ENCODE data around the gene SPIRE1. TPM values are rescaled to one million over a fixed set of nuclear protein-coding genes. Genes with fewer than 3 reads are reported as not detected.
"Not testable (repeated sequence)": the region's sequence is repeated elsewhere in the genome, so short reads cannot be mapped to it uniquely, and the experiment has no call there.

The SPIRE1 gene
- polyA plus RNA-seq, 2 donors, result 4.7 to 5.0 TPM

GRCh38 chr18:12543697-12544096 lies 114.2 kb downstream of the SPIRE1 start:
- H3K36me3 ChIP-seq (ENCODE audit: control insufficient read depth in 2 of 2, insufficient read depth in 2 of 2, low read length in 1 of 2), result no peaks in the 10 kb centered on the region
- H3K4me3 ChIP-seq (ENCODE audit: low read depth in 1 of 2, low read length in 2 of 2), result no peak overlapping the region
- no peaks in the 10 kb centered on the region for H3K27me3 ChIP-seq (ENCODE audit: control insufficient read depth in 1 of 2, insufficient read depth in 2 of 2, low read length in 2 of 2)
- no peaks in the 10 kb centered on the region for H3K4me1 ChIP-seq (ENCODE audit: control insufficient read depth in 2 of 2, insufficient read depth in 2 of 2, low read length in 1 of 2)
- H3K27ac ChIP-seq (ENCODE audit: low read depth in 2 of 2, low read length in 1 of 2), result no peak overlapping the region
- H3K9me3 ChIP-seq (ENCODE audit: control insufficient read depth in 2 of 2, insufficient read depth in 1 of 2, low read depth in 1 of 2, low read length in 1 of 2), result no peaks in the 10 kb centered on the region
- 59 to 66% methylated on average over 3 of the region's 3 CpGs for WGBS, 2 donors

GRCh38 chr18:12540751-12541150 lies 117.2 kb downstream of the SPIRE1 start:
- Histone ChIP-seq H3K9me3 (ENCODE audit: control insufficient read depth in 2 of 2, insufficient read depth in 1 of 2, low read depth in 1 of 2, low read length in 1 of 2) (no peaks in the 10 kb centered on the region), H3K36me3 (ENCODE audit: control insufficient read depth in 2 of 2, insufficient read depth in 2 of 2, low read length in 1 of 2) (no peaks in the 10 kb centered on the region), H3K4me1 (ENCODE audit: control insufficient read depth in 2 of 2, insufficient read depth in 2 of 2, low read length in 1 of 2) (no peaks in the 10 kb centered on the region), H3K4me3 (ENCODE audit: low read depth in 1 of 2, low read length in 2 of 2) (no peak overlapping the region), H3K27ac (ENCODE audit: low read depth in 2 of 2, low read length in 1 of 2) (peak overlapping the region in 1 of 2 donors; percentile 10), H3K27me3 (ENCODE audit: control insufficient read depth in 1 of 2, insufficient read depth in 2 of 2, low read length in 2 of 2) (no peaks in the 10 kb centered on the region)
- WGBS, 2 donors, result 72 to 82% methylated on average over 2 of the region's 2 CpGs

GRCh38 chr18:12539158-12539557 lies 118.7 kb downstream of the SPIRE1 start:
- H3K27ac ChIP-seq (ENCODE audit: low read depth in 2 of 2, low read length in 1 of 2); H3K9me3 ChIP-seq (ENCODE audit: control insufficient read depth in 2 of 2, insufficient read depth in 1 of 2, low read depth in 1 of 2, low read length in 1 of 2); H3K27me3 ChIP-seq (ENCODE audit: control insufficient read depth in 1 of 2, insufficient read depth in 2 of 2, low read length in 2 of 2); H3K4me3 ChIP-seq (ENCODE audit: low read depth in 1 of 2, low read length in 2 of 2); H3K36me3 ChIP-seq (ENCODE audit: control insufficient read depth in 2 of 2, insufficient read depth in 2 of 2, low read length in 1 of 2); H3K4me1 ChIP-seq (ENCODE audit: control insufficient read depth in 2 of 2, insufficient read depth in 2 of 2, low read length in 1 of 2): not testable (repeated sequence)
- 89 to 90% methylated on average over 4 of the region's 4 CpGs for WGBS, 2 donors

GRCh38 chr18:12534820-12535219 lies 123.1 kb downstream of the SPIRE1 start:
- H3K27me3 ChIP-seq (ENCODE audit: control insufficient read depth in 1 of 2, insufficient read depth in 2 of 2, low read length in 2 of 2), result no peaks in the 10 kb centered on the region
- no peaks in the 10 kb centered on the region for H3K9me3 ChIP-seq (ENCODE audit: control insufficient read depth in 2 of 2, insufficient read depth in 1 of 2, low read depth in 1 of 2, low read length in 1 of 2)
- H3K4me1 ChIP-seq (ENCODE audit: control insufficient read depth in 2 of 2, insufficient read depth in 2 of 2, low read length in 1 of 2), result no peaks in the 10 kb centered on the region
- no peaks in the 10 kb centered on the region for H3K36me3 ChIP-seq (ENCODE audit: control insufficient read depth in 2 of 2, insufficient read depth in 2 of 2, low read length in 1 of 2)
- H3K27ac ChIP-seq (ENCODE audit: low read depth in 2 of 2, low read length in 1 of 2), result no peak overlapping the region
- no peak overlapping the region for H3K4me3 ChIP-seq (ENCODE audit: low read depth in 1 of 2, low read length in 2 of 2)
- 94 to 96% methylated on average over 2 of the region's 2 CpGs for WGBS, 2 donors

GRCh38 chr18:12532661-12533060 lies 125.2 kb downstream of the SPIRE1 start:
- no peak overlapping the region for H3K4me3 ChIP-seq (ENCODE audit: low read depth in 1 of 2, low read length in 2 of 2)
- no peaks in the 10 kb centered on the region for H3K27me3 ChIP-seq (ENCODE audit: control insufficient read depth in 1 of 2, insufficient read depth in 2 of 2, low read length in 2 of 2)
- H3K27ac ChIP-seq (ENCODE audit: low read depth in 2 of 2, low read length in 1 of 2), result no peak overlapping the region
- no peaks in the 10 kb centered on the region for H3K4me1 ChIP-seq (ENCODE audit: control insufficient read depth in 2 of 2, insufficient read depth in 2 of 2, low read length in 1 of 2)
- H3K9me3 ChIP-seq (ENCODE audit: control insufficient read depth in 2 of 2, insufficient read depth in 1 of 2, low read depth in 1 of 2, low read length in 1 of 2), result no peaks in the 10 kb centered on the region
- H3K36me3 ChIP-seq (ENCODE audit: control insufficient read depth in 2 of 2, insufficient read depth in 2 of 2, low read length in 1 of 2), result no peaks in the 10 kb centered on the region
- WGBS, 2 donors, result 92 to 94% methylated on average over 3 of the region's 3 CpGs

GRCh38 chr18:12531749-12532148 lies 126.2 kb downstream of the SPIRE1 start:
- Histone ChIP-seq H3K36me3 (ENCODE audit: control insufficient read depth in 2 of 2, insufficient read depth in 2 of 2, low read length in 1 of 2) (no peaks in the 10 kb centered on the region), H3K4me1 (ENCODE audit: control insufficient read depth in 2 of 2, insufficient read depth in 2 of 2, low read length in 1 of 2) (no peaks in the 10 kb centered on the region), H3K27me3 (ENCODE audit: control insufficient read depth in 1 of 2, insufficient read depth in 2 of 2, low read length in 2 of 2) (no peaks in the 10 kb centered on the region), H3K9me3 (ENCODE audit: control insufficient read depth in 2 of 2, insufficient read depth in 1 of 2, low read depth in 1 of 2, low read length in 1 of 2) (no peaks in the 10 kb centered on the region), H3K27ac (ENCODE audit: low read depth in 2 of 2, low read length in 1 of 2) (no peak overlapping the region), H3K4me3 (ENCODE audit: low read depth in 1 of 2, low read length in 2 of 2) (no peak overlapping the region)
- 37 to 45% methylated on average over 1 of the region's 1 CpG for WGBS, 2 donors

GRCh38 chr18:12520442-12520992 lies 137.4 kb downstream of the SPIRE1 start:
- H3K4me3 ChIP-seq (ENCODE audit: low read depth in 1 of 2, low read length in 2 of 2), result no peak overlapping the region
- no peak overlapping the region for H3K27ac ChIP-seq (ENCODE audit: low read depth in 2 of 2, low read length in 1 of 2)
- no peaks in the 10 kb centered on the region for H3K36me3 ChIP-seq (ENCODE audit: control insufficient read depth in 2 of 2, insufficient read depth in 2 of 2, low read length in 1 of 2)
- no peaks in the 10 kb centered on the region for H3K4me1 ChIP-seq (ENCODE audit: control insufficient read depth in 2 of 2, insufficient read depth in 2 of 2, low read length in 1 of 2)
- 63 to 71% methylated on average over 5 of the region's 5 CpGs for WGBS, 2 donors
- H3K27me3 ChIP-seq (ENCODE audit: control insufficient read depth in 1 of 2, insufficient read depth in 2 of 2, low read length in 2 of 2), result no peaks in the 10 kb centered on the region
- no peaks in the 10 kb centered on the region for H3K9me3 ChIP-seq (ENCODE audit: control insufficient read depth in 2 of 2, insufficient read depth in 1 of 2, low read depth in 1 of 2, low read length in 1 of 2)

- 83 to 87% methylated on average over 6 of the region's 6 CpGs for WGBS, 2 donors
- no peaks in the 10 kb centered on the region for H3K36me3 ChIP-seq (ENCODE audit: control insufficient read depth in 2 of 2, insufficient read depth in 2 of 2, low read length in 1 of 2)
- H3K27me3 ChIP-seq (ENCODE audit: control insufficient read depth in 1 of 2, insufficient read depth in 2 of 2, low read length in 2 of 2), result no peaks in the 10 kb centered on the region
- no peak overlapping the region for H3K4me3 ChIP-seq (ENCODE audit: low read depth in 1 of 2, low read length in 2 of 2)
- H3K4me1 ChIP-seq (ENCODE audit: control insufficient read depth in 2 of 2, insufficient read depth in 2 of 2, low read length in 1 of 2), result no peaks in the 10 kb centered on the region
- H3K27ac ChIP-seq (ENCODE audit: low read depth in 2 of 2, low read length in 1 of 2), result no peak overlapping the region
- H3K9me3 ChIP-seq (ENCODE audit: control insufficient read depth in 2 of 2, insufficient read depth in 1 of 2, low read depth in 1 of 2, low read length in 1 of 2), result no peaks in the 10 kb centered on the region
These were observed 138.9 kb downstream of the SPIRE1 start for GRCh38 chr18:12518832-12519531.

- Histone ChIP-seq H3K27ac (ENCODE audit: low read depth in 2 of 2, low read length in 1 of 2) (no peak overlapping the region), H3K27me3 (ENCODE audit: control insufficient read depth in 1 of 2, insufficient read depth in 2 of 2, low read length in 2 of 2) (no peaks in the 10 kb centered on the region), H3K9me3 (ENCODE audit: control insufficient read depth in 2 of 2, insufficient read depth in 1 of 2, low read depth in 1 of 2, low read length in 1 of 2) (no peaks in the 10 kb centered on the region), H3K4me1 (ENCODE audit: control insufficient read depth in 2 of 2, insufficient read depth in 2 of 2, low read length in 1 of 2) (no peaks in the 10 kb centered on the region), H3K36me3 (ENCODE audit: control insufficient read depth in 2 of 2, insufficient read depth in 2 of 2, low read length in 1 of 2) (no peaks in the 10 kb centered on the region), H3K4me3 (ENCODE audit: low read depth in 1 of 2, low read length in 2 of 2) (no peak overlapping the region)
- 92 to 97% methylated on average over 2 of the region's 2 CpGs for WGBS, 2 donors
These were observed 139.6 kb downstream of the SPIRE1 start for GRCh38 chr18:12518326-12518725.

Data from esophagus (tissue), 2 donors.